K562 (cell line): Measurements from ENCODE around the gene CCDC70.

ENCODE experiments used
- CTCF ChIP-seq, 3 experiments: IDR thresholded peaks in 2 of 3; conservative IDR thresholded peaks in 1 of 3; 2 replicates each; pipeline ENCODE4 v1.5.1; 2011 to 2012; ENCODE audit warnings: low read length in 3 of 3, mild to moderate bottlenecking in 3 of 3, control low read depth in 2 of 3, improper control_type of control experiment in 1 of 3, inconsistent platforms in 1 of 3, low read depth in 1 of 3, mixed read lengths in 1 of 3, moderate library complexity in 1 of 3; ENCODE audit not compliant: insufficient read depth in 2 of 3
- JUNB ChIP-seq: fragments of 450-650 bp; formaldehyde crosslinking; conservative IDR thresholded peaks from 2 replicates; pipeline ENCODE4 v1.4.0; 2020; ENCODE audit warnings: mild to moderate bottlenecking
- SMARCA5 ChIP-seq: fragments of 450-650 bp; IDR thresholded peaks from 2 replicates; pipeline ENCODE4 v1.6.1; 2016
- ZNF584 ChIP-seq: fragments of 200-800 bp; sonication (Bioruptor generic); IDR thresholded peaks from 2 replicates; pipeline ENCODE4 v1.6.1; 2016; ENCODE audit warnings: low read depth, mild to moderate bottlenecking, missing genetic modification characterization, missing compliant biosample characterization
- ZZZ3 ChIP-seq: fragments of 450-650 bp; IDR thresholded peaks from 2 replicates; pipeline ENCODE4 v1.6.1; 2016; ENCODE audit warnings: antibody characterized with exemption, mild to moderate bottlenecking, moderate library complexity

- TF ChIP-seq CTCF (IDR thresholded peaks at IDR 0.05 in 2 of 3, conservative IDR thresholded peaks at IDR 0.05 in 1 of 3; ENCODE audit: insufficient read depth in 2 of 3, low read depth in 1 of 3, low read length in 3 of 3) (no peak), ZNF584 (CRISPR knock-in tag) (no peak), SMARCA5 (no peak), JUNB (CRISPR knock-in tag) (no peak), ZZZ3 (no peak)
These were observed 32.8 kb upstream of the CCDC70 start for GRCh38 chr13:51828730-51829567.
